Left lung (tissue), 10 donors: Measurements from ENCODE around the gene BCL11B. TPM values are rescaled to one million over a fixed set of nuclear protein-coding genes. Genes with fewer than 3 reads are reported as not detected.

ENCODE experiments used
- ATAC-seq: fragments of 200-7000 bp; cut with Tn5 transposase; one replicate; pipeline ENCODE4 v1.9.1; 2020; ENCODE audit warnings: moderate library complexity
- DNase-seq, 4 donors: peaks; one replicate each; pipeline ENCODE4 v3.0.0-alpha.2; 2013 to 2020
- H3K27ac ChIP-seq, 2 donors: fragments of 200-600 bp; sonication (generic) in 1 of 2; one replicate each; pipeline versions ENCODE4 v1.5.0 to v1.8.0; 2020 to 2021
- H3K27me3 ChIP-seq, 2 donors: fragments of 200-600 bp; sonication (generic) in 1 of 2; one replicate each; pipeline versions ENCODE4 v1.5.0 to v1.8.0; 2020 to 2021
- H3K36me3 ChIP-seq, 2 donors: fragments of 200-600 bp; sonication (generic) in 1 of 2; one replicate each; pipeline versions ENCODE4 v1.5.0 to v1.8.0; 2020 to 2021
- H3K4me1 ChIP-seq, 2 donors: fragments of 200-600 bp; one replicate each; pipeline ENCODE4 v1.8.0; 2021
- H3K4me3 ChIP-seq, 2 donors: fragments of 200-600 bp; sonication (generic) in 1 of 2; one replicate each; pipeline versions ENCODE4 v1.5.0 to v1.8.0; 2020 to 2021; ENCODE audit warnings: mild to moderate bottlenecking in 1 of 2
- H3K9me3 ChIP-seq, 2 donors: fragments of 200-600 bp; sonication (generic) in 1 of 2; one replicate each; pipeline versions ENCODE4 v1.5.0 to v1.8.0; 2020 to 2021
- intact Hi-C, 2 donors: fragments of 100-400 bp; cut with DNase I; formaldehyde crosslinking; loops; one replicate each; pipeline versions ENCODE4 v1.11.2 to v1.14.2; 2022
- polyA plus RNA-seq, 6 donors: library from polyadenylated mRNA; unstranded; fragments of 120-200 nt; gene quantifications; one replicate each; pipeline ENCODE4 v1.2.1, GENCODE V29; 2013; ENCODE audit not compliant: insufficient read length in 6 of 6
- total RNA-seq, 2 donors: library from RNA; stranded (reverse); fragmentation: NEBNext Ultra II Directional; extraction: Animal tissue kit (Norgen Biotek cat#: 25700); gene quantifications; one replicate each; pipeline ENCODE4 v1.2.1, GENCODE V29; 2021
- TF ChIP-seq, protein P1 (sequence below), 2 donors: fragments of 200-600 bp; sonication (generic) in 1 of 2; IDR thresholded peaks; one replicate each; pipeline versions ENCODE4 v1.5.0 to v1.8.0; 2021; ENCODE audit warnings: antibody characterized with exemption in 2 of 2
- donor health status: DM: no; HTN: yes; CAD: no.
- donor health status: DM: no; HTN: no; CAD: no.

Gene BCL11B
- total and polyA plus RNA-seq, 8 donors = 1.4 to 3.6 (median 3.2) TPM

DNA sequence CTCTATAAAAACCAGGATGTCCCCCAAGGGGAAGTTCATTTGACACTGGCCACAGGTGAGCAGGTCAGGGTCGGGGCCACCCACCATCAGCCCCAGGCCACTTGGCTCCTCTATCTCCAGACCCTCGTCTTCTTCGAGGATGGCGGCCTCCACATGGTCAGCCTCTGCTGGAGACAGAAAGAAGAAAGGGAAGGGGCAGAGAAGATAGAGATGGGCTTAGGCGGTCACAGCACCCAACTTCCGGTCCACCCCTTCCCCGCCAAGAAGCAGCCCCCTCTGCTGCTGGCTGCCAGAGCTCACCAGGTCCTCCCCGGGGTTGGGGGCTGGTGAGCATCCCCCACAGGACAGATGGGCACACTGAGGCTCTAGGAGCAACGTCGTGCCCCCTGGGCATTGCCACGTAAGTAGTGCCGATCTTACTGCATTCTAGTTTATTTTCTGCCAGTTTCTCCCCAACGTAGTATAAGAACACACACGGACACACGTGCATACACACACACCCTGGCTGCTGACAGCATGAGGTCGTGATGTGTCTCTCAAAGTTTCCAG is 14.2 kb downstream of the BCL11B start:
- TF ChIP-seq, protein P1, sequence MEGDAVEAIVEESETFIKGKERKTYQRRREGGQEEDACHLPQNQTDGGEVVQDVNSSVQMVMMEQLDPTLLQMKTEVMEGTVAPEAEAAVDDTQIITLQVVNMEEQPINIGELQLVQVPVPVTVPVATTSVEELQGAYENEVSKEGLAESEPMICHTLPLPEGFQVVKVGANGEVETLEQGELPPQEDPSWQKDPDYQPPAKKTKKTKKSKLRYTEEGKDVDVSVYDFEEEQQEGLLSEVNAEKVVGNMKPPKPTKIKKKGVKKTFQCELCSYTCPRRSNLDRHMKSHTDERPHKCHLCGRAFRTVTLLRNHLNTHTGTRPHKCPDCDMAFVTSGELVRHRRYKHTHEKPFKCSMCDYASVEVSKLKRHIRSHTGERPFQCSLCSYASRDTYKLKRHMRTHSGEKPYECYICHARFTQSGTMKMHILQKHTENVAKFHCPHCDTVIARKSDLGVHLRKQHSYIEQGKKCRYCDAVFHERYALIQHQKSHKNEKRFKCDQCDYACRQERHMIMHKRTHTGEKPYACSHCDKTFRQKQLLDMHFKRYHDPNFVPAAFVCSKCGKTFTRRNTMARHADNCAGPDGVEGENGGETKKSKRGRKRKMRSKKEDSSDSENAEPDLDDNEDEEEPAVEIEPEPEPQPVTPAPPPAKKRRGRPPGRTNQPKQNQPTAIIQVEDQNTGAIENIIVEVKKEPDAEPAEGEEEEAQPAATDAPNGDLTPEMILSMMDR (IDR thresholded peaks at IDR 0.05) = no peak
- no peaks in the 10 kb centered on the region for H3K4me1 ChIP-seq
- H3K9me3 ChIP-seq = no peaks in the 10 kb centered on the region
- intact Hi-C loops = no loop called here
- H3K36me3 ChIP-seq = no peaks in the 10 kb centered on the region
- H3K4me3 ChIP-seq = no peak overlapping the region
- H3K27ac ChIP-seq = no peak overlapping the region
- H3K27me3 ChIP-seq = peaks cover 3 to 89% of the 10 kb centered on the region in 2 donors
- DNase-seq (peak in 1 of 4 donors; percentile 41), ATAC-seq (no peak)

DNA sequence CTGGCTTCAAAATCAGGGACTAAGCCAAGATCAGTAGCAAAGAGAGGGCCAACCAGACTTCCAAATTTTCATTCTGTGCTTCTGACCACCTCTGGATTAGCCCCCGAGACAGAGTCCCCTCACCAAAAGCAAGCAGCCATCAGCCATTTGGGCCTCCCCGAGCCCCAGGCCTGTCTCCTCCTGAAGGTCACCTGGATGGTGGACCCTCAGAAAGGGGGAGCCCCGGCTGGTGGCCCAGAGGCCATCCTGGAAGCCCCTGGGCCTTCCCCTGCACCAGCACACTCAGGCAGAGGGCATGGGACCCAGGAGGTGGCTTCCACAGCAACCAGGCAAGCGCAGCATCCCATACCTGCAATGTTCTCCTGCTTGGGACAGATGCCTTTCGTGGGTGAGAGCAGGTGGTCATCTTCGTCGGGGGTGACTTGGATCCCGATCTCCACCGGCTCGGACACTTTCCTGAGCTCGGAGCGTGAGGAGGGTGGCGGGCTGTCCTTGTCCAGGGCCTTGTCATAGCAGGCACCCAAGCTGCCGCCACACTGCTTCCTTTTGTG is 14.8 kb downstream of the BCL11B start:
- TF ChIP-seq, protein P1 (IDR thresholded peaks at IDR 0.05) = no peak
- DNase-seq (peak in 1 of 4 donors; percentile 58), ATAC-seq (no peak)
- Histone ChIP-seq H3K27ac (no peak overlapping the region), H3K4me3 (no peak overlapping the region), H3K27me3 (peaks cover 3 to 88% of the 10 kb centered on the region in 2 donors), H3K4me1 (no peaks in the 10 kb centered on the region), H3K36me3 (no peaks in the 10 kb centered on the region), H3K9me3 (no peaks in the 10 kb centered on the region)
- intact Hi-C loops = no loop called here

DNA sequence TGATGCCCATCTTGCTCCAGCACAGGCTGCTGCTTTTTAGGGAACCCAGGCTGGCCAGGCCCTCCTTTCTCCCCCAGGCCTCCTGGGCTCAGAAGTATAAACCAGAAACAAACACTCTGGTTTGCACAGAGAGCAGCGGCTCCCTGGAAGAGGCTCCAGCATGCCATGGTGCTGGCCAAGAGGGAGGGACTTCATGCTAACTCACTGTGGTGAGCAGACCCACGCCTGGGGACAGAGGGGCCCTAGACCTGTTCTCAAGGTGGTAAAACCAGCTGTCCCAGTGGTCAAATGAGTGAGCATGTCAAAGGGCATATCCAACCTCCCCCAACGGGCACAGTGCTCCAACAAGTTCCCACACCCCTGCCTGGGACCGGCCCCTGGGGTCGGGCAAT is 15.5 kb downstream of the BCL11B start:
- no peak for DNase-seq
- H3K36me3 ChIP-seq = no peaks in the 10 kb centered on the region
- ATAC-seq = no peak
- H3K9me3 ChIP-seq = no peaks in the 10 kb centered on the region
- intact Hi-C loops = no loop called here
- peaks cover 0 to 87% of the 10 kb centered on the region in 2 donors for H3K27me3 ChIP-seq
- no peak overlapping the region for H3K27ac ChIP-seq
- TF ChIP-seq, protein P1 (IDR thresholded peaks at IDR 0.05) = no peak
- H3K4me1 ChIP-seq = no peaks in the 10 kb centered on the region
- H3K4me3 ChIP-seq = no peak overlapping the region

DNA sequence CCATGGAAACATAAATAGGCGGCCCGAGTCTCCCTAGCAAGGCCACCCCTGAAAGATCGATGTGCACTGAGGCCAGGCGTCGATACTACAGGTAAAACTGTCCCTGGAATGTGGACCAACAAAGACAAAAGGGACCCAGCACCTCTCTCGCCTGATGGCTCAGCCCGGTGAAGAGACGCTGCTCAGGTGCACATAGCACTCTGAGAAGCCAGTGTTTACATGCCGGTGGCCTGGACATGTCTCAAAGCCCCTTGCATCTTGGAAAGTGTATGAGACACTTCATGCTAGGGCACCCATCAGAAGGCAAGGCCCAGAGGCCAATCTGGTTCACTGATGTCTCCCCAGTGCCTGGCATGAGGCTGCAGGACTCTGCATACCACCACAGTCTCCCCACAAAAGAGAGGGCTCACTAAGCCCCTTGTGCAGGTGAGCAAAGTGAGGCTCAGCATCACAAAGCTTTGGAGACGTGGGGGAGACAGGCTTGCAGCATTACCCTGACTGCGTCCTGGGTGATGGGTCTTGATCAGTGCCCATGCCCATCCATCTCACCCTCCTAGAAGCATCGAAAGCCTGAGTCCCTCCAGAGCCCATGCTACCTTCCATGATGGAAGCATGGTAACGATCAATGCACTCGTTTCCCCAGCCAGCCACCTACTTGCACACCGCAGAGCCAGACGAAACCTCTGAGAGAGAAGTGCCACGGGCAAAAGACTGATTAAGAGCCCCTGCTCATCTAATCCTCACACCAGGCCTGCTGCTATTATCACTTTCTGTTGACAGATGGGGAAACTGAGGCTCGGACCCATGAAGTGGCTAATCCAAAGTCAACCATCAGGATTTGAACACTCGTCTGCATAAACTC is 16.1 kb downstream of the BCL11B start:
- ATAC-seq (no peak), DNase-seq (no peak)
- intact Hi-C loops = no loop called here
- H3K4me1 ChIP-seq = no peaks in the 10 kb centered on the region
- TF ChIP-seq, protein P1 (IDR thresholded peaks at IDR 0.05) = no peak
- H3K4me3 ChIP-seq = no peak overlapping the region
- H3K36me3 ChIP-seq = no peaks in the 10 kb centered on the region
- H3K27ac ChIP-seq = no peak overlapping the region
- no peaks in the 10 kb centered on the region for H3K9me3 ChIP-seq
- peaks cover 0 to 87% of the 10 kb centered on the region in 2 donors for H3K27me3 ChIP-seq

DNA sequence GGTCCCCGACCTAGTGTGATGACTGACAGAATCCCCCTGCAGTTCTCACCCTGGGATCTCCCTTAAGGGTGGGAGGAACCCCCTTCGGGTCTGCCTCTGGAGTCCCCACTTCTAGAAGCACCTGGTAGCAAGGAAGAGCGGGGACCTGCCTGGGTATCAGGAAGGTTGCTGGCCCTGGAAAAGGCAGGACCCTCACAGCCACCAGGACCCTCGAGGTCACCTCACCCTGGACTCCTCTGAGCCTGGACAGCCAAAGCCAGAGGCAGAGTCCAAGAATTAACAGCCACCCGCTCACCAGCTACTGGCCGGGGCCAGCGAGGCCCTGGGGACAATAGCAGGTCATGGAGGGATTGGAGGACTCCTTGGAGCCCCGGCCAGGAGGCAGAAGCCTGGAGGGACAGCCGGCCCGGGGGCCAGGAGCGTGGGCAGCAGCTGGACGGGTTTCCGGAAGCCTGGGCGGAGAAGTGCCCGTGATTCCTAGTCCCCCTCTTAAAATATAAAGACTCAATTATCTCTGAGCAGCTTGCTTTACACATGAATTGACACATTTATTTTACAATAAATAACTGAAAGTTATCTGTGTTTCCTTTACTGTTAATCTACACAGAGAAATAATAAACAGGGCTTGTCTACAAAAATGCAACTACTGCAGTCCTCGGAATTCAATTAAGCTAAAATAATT is 17.5 kb downstream of the BCL11B start:
- no peak overlapping the region for H3K4me3 ChIP-seq
- no peaks in the 10 kb centered on the region for H3K4me1 ChIP-seq
- TF ChIP-seq, protein P1 (IDR thresholded peaks at IDR 0.05) = no peak
- intact Hi-C loops = no loop called here
- peak in 1 of 4 donors; percentile 52 for DNase-seq
- no peaks in the 10 kb centered on the region for H3K9me3 ChIP-seq
- H3K27me3 ChIP-seq = peaks cover 0 to 81% of the 10 kb centered on the region in 2 donors
- H3K27ac ChIP-seq = no peak overlapping the region
- no peak for ATAC-seq
- no peaks in the 10 kb centered on the region for H3K36me3 ChIP-seq
